IMR-90 (cell line): ENCODE data around the gene PRAF2.

Experiments used
- BHLHE40 ChIP-seq: fragments of 150-350 bp; IDR thresholded peaks from 2 replicates; pipeline ENCODE4 v1.6.1; 2016; ENCODE audit warnings: mild to moderate bottlenecking, low read depth, low read length
- CEBPB ChIP-seq: IDR thresholded peaks from 2 replicates; pipeline ENCODE4 v1.6.1; 2012; ENCODE audit warnings: low read depth, low read length, improper control_type of control experiment
- CHD1 ChIP-seq: IDR thresholded peaks from 2 replicates; pipeline ENCODE4 v1.6.1; 2012; ENCODE audit warnings: low read depth, low read length, improper control_type of control experiment
- MAZ ChIP-seq: IDR thresholded peaks from 2 replicates; pipeline ENCODE4 v1.6.1; 2012; ENCODE audit warnings: low read depth, mild to moderate bottlenecking, low read length, improper control_type of control experiment, moderate library complexity, borderline replicate concordance
- MXI1 ChIP-seq: IDR thresholded peaks from 2 replicates; pipeline ENCODE4 v1.6.1; 2012; ENCODE audit warnings: low read depth, mild to moderate bottlenecking, low read length, moderate library complexity, borderline replicate concordance
- POLR2A ChIP-seq: IDR thresholded peaks from 2 replicates; pipeline ENCODE4 v1.6.1; 2012; ENCODE audit warnings: mild to moderate bottlenecking, low read depth, low read length
- RAD21 ChIP-seq: IDR thresholded peaks from 2 replicates; pipeline ENCODE4 v1.6.1; 2012; ENCODE audit warnings: low read length, improper control_type of control experiment
- RCOR1 ChIP-seq: IDR thresholded peaks from 2 replicates; pipeline ENCODE4 v1.6.1; 2012; ENCODE audit warnings: mild to moderate bottlenecking, low read length, improper control_type of control experiment; ENCODE audit not compliant: insufficient replicate concordance
- SMC3 ChIP-seq: fragments of 150-350 bp; IDR thresholded peaks from 2 replicates; pipeline ENCODE4 v1.6.1; 2016; ENCODE audit warnings: low read depth, mild to moderate bottlenecking, antibody characterized with exemption, low read length, moderate library complexity
- TF ChIP-seq, protein P1 (sequence below): conservative IDR thresholded peaks from 2 replicates; pipeline ENCODE4 v1.5.1; 2012; ENCODE audit warnings: mild to moderate bottlenecking, low read depth, low read length, improper control_type of control experiment
- TF ChIP-seq, protein P2 (sequence below): fragments of 150-350 bp; IDR thresholded peaks from 2 replicates; pipeline ENCODE4 v1.6.1; 2017; ENCODE audit warnings: mild to moderate bottlenecking, antibody characterized with exemption, low read length, low read depth

DNA sequence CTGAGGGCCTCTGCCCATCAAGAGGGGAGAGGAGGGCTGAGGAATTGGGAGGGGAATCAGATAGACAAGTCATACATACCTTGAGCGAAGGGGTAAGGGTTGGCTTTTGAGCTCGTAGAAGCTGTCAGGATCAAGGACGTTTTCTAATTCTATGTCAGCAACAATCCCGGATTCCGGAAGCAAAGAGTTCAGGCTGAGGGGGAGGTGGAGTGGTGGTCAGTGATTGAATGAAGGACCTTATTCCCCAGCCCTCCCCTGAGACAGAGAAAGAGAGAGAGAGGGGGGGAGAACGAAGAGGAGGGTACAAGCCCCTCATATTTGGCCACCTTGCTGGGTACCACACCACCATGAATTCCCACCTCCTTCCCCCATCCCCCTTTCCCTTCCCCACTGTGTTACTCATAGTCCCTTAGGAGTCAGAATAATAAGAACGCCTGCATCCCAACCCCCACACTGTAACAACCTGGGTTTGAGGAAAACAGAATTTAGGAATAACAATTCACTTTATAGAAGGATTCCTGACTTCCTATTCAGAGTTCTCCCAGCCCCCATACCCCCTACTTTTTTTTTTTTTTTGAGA lies 33.3 kb downstream of the PRAF2 start:
- TF ChIP-seq POLR2A (no peak), CHD1 (no peak), RAD21 (no peak), RCOR1 (no peak), SMC3 (no peak), MXI1 (no peak), CEBPB (no peak), MAZ (no peak), BHLHE40 (no peak)
- TF ChIP-seq, protein P1, sequence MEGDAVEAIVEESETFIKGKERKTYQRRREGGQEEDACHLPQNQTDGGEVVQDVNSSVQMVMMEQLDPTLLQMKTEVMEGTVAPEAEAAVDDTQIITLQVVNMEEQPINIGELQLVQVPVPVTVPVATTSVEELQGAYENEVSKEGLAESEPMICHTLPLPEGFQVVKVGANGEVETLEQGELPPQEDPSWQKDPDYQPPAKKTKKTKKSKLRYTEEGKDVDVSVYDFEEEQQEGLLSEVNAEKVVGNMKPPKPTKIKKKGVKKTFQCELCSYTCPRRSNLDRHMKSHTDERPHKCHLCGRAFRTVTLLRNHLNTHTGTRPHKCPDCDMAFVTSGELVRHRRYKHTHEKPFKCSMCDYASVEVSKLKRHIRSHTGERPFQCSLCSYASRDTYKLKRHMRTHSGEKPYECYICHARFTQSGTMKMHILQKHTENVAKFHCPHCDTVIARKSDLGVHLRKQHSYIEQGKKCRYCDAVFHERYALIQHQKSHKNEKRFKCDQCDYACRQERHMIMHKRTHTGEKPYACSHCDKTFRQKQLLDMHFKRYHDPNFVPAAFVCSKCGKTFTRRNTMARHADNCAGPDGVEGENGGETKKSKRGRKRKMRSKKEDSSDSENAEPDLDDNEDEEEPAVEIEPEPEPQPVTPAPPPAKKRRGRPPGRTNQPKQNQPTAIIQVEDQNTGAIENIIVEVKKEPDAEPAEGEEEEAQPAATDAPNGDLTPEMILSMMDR = no peak
- TF ChIP-seq, protein P2, sequence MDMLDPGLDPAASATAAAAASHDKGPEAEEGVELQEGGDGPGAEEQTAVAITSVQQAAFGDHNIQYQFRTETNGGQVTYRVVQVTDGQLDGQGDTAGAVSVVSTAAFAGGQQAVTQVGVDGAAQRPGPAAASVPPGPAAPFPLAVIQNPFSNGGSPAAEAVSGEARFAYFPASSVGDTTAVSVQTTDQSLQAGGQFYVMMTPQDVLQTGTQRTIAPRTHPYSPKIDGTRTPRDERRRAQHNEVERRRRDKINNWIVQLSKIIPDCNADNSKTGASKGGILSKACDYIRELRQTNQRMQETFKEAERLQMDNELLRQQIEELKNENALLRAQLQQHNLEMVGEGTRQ = no peak
